Astrocyte of the cerebellum (primary cell): ENCODE data around the gene GNAS-AS1.

Source experiments
- DNase-seq: peaks from one replicate; pipeline ENCODE4 v3.0.0-alpha.2; 2011; ENCODE audit warnings: low read depth
- H3K4me3 ChIP-seq: 2 replicates; pipeline ENCODE4 v1.5.1; 2011; ENCODE audit warnings: mild to moderate bottlenecking, low read depth, low read length, moderate library complexity
- CTCF ChIP-seq: IDR thresholded peaks from 2 replicates; pipeline ENCODE4 v1.5.1; 2012; ENCODE audit warnings: low read length, low read depth, moderate library complexity, mild to moderate bottlenecking; ENCODE audit errors: missing control alignments
- in situ Hi-C: cut with HindIII; loops from 2 replicates; pipeline ENCODE4 v1.10.0; 2017; ENCODE audit warnings: low sequenced_read_pairs

The GNAS-AS1 gene

GRCh38 chr20:58813369-58813768 is 37.3 kb downstream of the GNAS-AS1 start:
- no peak for DNase-seq
- in situ Hi-C loops: no loop called here
- no peak overlapping the region for H3K4me3 ChIP-seq
- no peak for TF ChIP-seq CTCF

GRCh38 chr20:58811334-58811733 is 39.4 kb downstream of the GNAS-AS1 start:
- in situ Hi-C loops: no loop called here
- no peak for TF ChIP-seq CTCF
- H3K4me3 ChIP-seq: no peak overlapping the region
- DNase-seq: no peak

- TF ChIP-seq CTCF: no peak
- no peak overlapping the region for H3K4me3 ChIP-seq
- in situ Hi-C loops: no loop called here
- no peak for DNase-seq
These were observed 39.8 kb downstream of the GNAS-AS1 start for GRCh38 chr20:58810879-58811250.

GRCh38 chr20:58810116-58810878 is 40.4 kb downstream of the GNAS-AS1 start:
- in situ Hi-C loops: no loop called here
- no peak for TF ChIP-seq CTCF
- H3K4me3 ChIP-seq: no peak overlapping the region
- no peak for DNase-seq

- in situ Hi-C loops: no loop called here
- DNase-seq: no peak
These were observed 42.2 kb downstream of the GNAS-AS1 start for GRCh38 chr20:58808271-58809046.

GRCh38 chr20:58807801-58808200 is 42.9 kb downstream of the GNAS-AS1 start:
- in situ Hi-C loops: no loop called here
- no peak for TF ChIP-seq CTCF
- no peak for DNase-seq
- no peak overlapping the region for H3K4me3 ChIP-seq

More at GRCh38 chr20:58808271-58809046, 42.2 kb downstream of the GNAS-AS1 start:
- no peak overlapping the region for H3K4me3 ChIP-seq
- TF ChIP-seq CTCF: no peak
